Measurements from ENCODE around the gene ARHGEF28.

Gene ARHGEF28

GRCh38 chr5:73783828-73784227 lies 157.8 kb downstream of the ARHGEF28 start:
- DNase-seq, result no peak

GRCh38 chr5:73786043-73786831 lies 160.2 kb downstream of the ARHGEF28 start:
- no peak for DNase-seq

DNA sequence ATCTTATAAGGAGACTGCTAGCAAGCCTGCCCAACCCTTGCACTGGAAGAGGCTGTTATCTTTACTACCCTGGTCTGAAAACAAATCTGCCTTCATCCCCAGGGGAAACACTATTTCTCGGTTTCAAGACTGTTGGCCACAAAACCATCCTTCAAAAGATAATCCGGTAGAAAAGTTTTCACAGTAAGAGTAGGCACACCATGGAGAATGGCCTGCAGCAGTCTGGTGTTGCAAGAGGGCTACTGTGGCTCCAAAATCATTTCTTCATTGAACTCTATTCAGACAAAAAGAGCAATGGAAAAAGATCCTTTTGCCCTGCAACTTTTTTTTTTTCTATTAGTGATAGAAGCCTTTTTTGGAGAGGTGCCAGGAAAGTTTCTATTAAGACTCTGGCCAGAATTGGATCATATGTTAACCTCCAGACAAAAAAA lies 163.9 kb downstream of the ARHGEF28 start:
- DNase-seq, result no peak

DNA sequence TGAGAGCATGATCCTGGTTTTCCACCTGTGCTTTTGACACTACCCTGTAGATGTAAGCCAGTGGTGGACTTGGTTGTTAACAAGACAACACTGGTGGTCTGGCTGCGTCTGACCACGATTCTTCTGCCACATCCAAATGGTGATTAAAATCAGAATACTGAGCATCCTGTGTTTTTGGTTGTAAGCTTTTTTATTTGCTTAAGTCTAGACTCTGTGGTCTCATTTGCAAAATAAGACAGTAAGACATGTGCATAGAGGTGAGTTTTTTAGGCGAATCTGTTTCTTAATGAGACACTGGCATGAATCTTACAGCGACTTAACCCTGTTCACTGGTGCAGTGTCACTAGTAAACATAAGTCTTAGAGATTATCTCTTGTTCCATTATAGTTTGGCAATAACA lies 165.4 kb downstream of the ARHGEF28 start:
- no peak for DNase-seq

GRCh38 chr5:73792687-73793320 lies 166.8 kb downstream of the ARHGEF28 start:
- DNase-seq, result peak; percentile 57

GRCh38 chr5:73793911-73794310 lies 167.9 kb downstream of the ARHGEF28 start:
- no peak for DNase-seq

GRCh38 chr5:73796164-73797131 lies 170.5 kb downstream of the ARHGEF28 start:
- DNase-seq, result no peak

DNA sequence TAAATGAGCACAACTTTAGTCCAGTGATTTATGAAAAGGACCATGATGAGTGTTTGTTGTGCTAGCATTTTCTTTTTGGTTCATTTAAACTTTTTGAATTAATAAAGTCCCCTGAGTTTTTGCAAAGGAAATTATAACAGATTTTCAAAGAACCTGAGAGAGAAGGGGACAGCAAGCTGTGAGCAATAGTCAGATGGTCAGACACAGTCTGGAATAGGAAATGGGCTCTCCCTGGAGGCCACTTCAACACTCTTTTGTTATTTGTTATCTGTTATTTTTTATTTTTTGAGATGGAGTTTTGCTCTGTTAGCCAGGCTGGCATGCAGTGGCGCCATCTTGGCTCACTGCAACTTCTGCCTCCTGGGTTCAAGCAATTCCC lies 171.1 kb downstream of the ARHGEF28 start:
- DNase-seq, result no peak

DNA sequence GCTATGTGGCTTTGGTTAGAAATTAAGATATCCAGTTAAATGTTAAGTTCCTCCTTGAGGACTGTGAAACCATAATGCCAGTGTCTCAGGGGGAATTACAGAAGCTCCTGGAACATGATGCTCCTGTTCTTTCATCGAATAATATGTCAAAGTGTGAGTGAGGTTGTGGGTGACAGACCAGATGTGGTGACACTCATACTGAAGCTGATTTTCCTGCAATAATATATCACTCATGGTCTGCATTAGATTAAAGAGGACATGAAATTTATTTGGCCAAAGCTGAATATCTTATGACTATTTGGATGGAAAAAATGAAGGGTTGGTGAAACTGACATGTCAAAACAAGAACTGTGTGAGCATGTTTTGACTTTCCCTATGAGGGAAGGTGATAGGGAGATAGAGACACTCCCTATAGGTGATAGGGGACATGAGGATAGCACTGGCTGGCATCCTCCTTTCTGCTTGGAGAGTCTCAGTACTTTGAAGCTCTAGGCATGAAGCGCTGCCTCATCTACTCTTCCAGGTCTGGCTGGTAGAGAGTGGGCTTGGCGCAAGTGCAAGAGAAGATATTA lies 173.5 kb downstream of the ARHGEF28 start:
- DNase-seq, result no peak

DNA sequence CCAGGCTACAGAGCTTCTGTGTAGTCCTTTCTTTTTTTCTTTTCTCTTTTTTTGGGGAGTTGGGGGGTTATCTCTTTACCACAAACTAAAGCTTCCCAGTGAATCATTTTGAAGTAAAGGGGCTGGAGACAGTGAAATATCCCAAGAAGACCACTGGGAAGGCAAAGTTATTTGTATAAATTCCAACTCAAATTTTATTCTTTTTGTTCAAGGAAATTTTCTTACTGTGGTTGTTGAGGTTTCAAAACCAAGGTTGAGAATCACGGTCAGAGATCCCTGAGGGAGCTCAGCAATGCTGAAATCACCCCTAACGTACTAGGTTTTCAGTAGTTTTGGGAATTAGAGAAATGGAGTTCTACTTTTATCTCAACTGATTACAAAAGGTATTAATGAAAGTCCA lies 175.7 kb downstream of the ARHGEF28 start:
- DNase-seq, result no peak

GRCh38 chr5:73805449-73805848 lies 179.5 kb downstream of the ARHGEF28 start:
- no peak for DNase-seq

GRCh38 chr5:73808911-73809310 lies 182.9 kb downstream of the ARHGEF28 start:
- no peak for DNase-seq

DNA sequence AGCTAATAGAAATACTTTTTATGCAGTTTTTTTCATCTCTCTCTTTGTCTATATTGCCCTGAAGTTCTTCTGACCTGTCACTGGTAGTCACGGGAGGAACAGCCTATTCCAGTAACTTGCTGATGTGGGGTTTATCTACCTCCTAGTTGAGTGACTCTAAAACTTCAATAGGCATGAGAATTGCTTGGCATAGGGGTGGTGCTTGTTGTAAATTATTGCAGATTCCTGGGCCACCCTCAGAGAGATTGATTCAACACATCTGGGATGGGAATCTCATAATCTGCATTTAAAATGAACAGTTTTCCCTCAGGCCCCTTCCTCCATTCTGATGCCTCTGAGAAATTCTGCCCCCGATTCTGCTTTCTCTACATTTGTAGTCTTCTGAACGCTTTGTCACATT lies 184.4 kb downstream of the ARHGEF28 start:
- no peak for DNase-seq

DNA sequence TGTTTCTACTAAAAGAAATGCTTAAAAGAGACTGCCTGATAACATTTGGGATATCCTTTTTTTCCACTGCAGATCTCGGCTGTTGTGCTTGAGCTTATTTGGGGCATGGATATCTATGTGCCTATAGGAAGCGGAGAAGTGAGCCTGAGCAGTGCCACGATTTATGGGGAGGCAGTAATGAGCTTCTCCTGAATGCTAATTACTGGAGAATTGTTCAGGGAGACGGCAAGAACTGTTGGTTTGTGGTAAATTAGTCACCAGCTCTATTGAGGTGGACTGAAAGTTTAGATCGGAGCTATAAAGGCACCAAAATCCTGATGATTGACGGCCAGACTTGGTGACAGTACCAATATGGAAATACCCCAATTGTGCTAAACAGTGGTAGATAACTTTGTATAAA lies 186.5 kb downstream of the ARHGEF28 start:
- DNase-seq, result no peak

DNA sequence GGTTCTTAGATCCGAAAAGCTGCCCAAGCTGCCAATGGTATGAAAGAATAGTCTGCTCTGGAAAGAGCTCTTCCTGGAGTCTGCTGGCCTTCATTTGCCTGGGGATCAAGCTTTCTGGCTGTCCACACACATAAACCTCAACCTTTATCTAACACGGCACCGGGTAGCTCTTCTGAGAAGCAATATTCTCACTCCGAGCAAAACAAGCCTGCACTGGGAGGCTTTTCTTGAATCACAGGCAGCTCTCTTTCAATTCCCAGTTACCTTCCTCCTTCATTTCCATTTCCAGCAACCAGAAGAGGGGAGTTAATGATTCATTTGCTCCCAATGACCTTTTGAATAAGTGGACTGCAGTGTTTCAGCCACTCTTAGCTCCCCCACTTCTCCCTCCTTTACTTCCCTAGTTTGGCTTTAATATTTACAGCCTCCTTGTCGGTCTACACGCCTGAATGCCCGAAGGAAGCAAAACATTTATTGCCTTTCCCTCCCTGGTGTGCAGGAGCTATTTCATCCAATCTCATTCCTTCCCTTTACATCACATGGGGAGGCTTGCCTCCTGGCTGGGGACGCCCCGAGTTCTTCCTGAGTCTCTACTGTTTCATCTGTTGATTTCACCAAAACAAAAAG lies 187.1 kb downstream of the ARHGEF28 start:
- no peak for DNase-seq

GRCh38 chr5:73814233-73814846 lies 188.3 kb downstream of the ARHGEF28 start:
- no peak for DNase-seq

GRCh38 chr5:73815631-73816030 lies 189.6 kb downstream of the ARHGEF28 start:
- DNase-seq, result no peak

DNA sequence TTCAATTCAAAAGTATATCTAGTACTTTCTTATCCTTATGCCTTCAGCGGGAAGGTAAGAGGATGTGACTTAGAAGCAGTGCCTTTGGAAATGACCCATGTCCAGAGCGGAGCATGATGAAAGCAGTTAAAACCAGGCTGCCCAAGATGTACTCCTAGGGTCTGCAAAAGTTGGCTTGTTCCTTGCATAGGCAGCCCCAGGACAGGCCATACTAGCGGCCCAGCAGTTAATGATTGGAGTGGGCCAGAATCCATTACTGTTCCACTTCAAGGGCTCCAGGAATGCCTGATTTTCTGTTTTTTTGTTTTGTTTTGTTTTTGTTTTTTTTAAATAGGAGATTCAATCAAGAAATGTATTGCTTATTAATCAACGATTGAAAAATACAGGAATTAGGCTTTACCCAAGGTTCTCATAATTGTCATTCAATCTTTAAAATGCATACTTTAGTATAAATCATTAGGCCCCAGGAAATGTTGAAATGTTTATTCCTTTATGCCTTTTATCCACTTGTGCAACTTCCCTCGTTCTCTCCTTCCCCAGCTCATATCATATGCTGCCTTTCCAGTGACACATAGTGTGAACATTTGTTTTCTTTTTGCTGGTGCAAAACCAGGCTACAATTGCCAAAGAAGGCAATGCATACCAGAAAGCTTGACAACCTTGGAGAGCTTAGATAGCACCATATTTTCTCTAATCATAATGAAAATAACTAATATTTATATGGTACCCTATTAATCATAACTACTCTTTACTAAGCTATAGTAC lies 190.8 kb downstream of the ARHGEF28 start:
- DNase-seq, result no peak

- no peak for DNase-seq
These were observed 192.4 kb downstream of the ARHGEF28 start for GRCh38 chr5:73818357-73818756.

- no peak for DNase-seq
These were observed 194.3 kb downstream of the ARHGEF28 start for GRCh38 chr5:73820326-73820725.

DNA sequence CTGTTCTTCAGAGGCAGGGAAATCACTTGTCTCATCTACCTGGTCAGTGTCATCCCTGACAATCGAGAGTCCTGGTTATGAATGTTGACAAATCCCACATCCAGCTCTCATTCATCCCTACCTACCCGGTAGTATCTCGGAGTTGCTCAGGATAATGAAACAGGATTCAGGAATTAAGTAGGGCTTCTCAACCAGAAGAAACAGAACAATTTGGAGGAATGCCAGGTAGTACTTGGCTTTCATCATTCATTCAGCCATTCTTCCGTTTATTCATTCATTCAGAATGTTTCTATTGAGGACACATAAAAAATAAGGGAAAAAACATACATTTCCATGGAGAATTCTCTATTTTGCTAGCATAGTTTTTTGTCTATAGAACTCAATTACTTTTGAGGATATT lies 195.0 kb downstream of the ARHGEF28 start:
- no peak for DNase-seq
